H9 (cell line): ENCODE measurements around the gene IQCM. TPM values are rescaled to one million over a fixed set of nuclear protein-coding genes. Genes with fewer than 3 reads are reported as not detected.

Experiments
- DNase-seq: peaks from one replicate; pipeline ENCODE4 v3.0.0-alpha.2; 2017
- H2AFZ ChIP-seq: one replicate; pipeline ENCODE4 v1.6.1; 2013; ENCODE audit warnings: mild to moderate bottlenecking, low read length, control low read depth, moderate library complexity
- H2AK5ac ChIP-seq: 2 replicates; pipeline ENCODE4 v1.6.1; 2013; ENCODE audit warnings: low read length, control low read depth, mixed read lengths; ENCODE audit not compliant: insufficient read length
- H2BK120ac ChIP-seq: one replicate; pipeline ENCODE4 v1.6.1; 2013; ENCODE audit warnings: low read depth, mild to moderate bottlenecking, low read length, control low read depth, inconsistent platforms; ENCODE audit not compliant: poor library complexity, severe bottlenecking
- H2BK12ac ChIP-seq: 2 replicates; pipeline ENCODE4 v1.6.1; 2013; ENCODE audit warnings: low read length, control low read depth, mixed read lengths, low read depth; ENCODE audit not compliant: insufficient read length
- H2BK15ac ChIP-seq: 2 replicates; pipeline ENCODE4 v1.6.1; 2013; ENCODE audit warnings: low read depth, low read length, control low read depth
- H2BK20ac ChIP-seq: one replicate; pipeline ENCODE4 v1.6.1; 2013; ENCODE audit warnings: low read depth, mild to moderate bottlenecking, low read length, control low read depth, inconsistent platforms; ENCODE audit not compliant: poor library complexity, severe bottlenecking
- H2BK5ac ChIP-seq: 2 replicates; pipeline ENCODE4 v1.6.1; 2013; ENCODE audit warnings: low read length, control low read depth, mixed read lengths; ENCODE audit not compliant: insufficient read length
- H3K14ac ChIP-seq: 2 replicates; pipeline ENCODE4 v1.6.1; 2013; ENCODE audit warnings: low read length, control low read depth; ENCODE audit not compliant: insufficient read depth
- H3K18ac ChIP-seq: 2 replicates; pipeline ENCODE4 v1.6.1; 2013; ENCODE audit warnings: low read depth, mild to moderate bottlenecking, mixed read lengths, low read length, control low read depth; ENCODE audit not compliant: insufficient read length
- H3K23ac ChIP-seq: 2 replicates; pipeline ENCODE4 v1.6.1; 2013; ENCODE audit warnings: low read length, control low read depth, mixed read lengths, low read depth; ENCODE audit not compliant: insufficient read length
- H3K23me2 ChIP-seq: 2 replicates; pipeline ENCODE4 v1.6.1; 2013; ENCODE audit warnings: low read depth, mild to moderate bottlenecking, mixed read lengths, low read length, control low read depth; ENCODE audit not compliant: insufficient read length, poor library complexity, severe bottlenecking
- H3K27ac ChIP-seq: 2 replicates; pipeline ENCODE4 v1.5.1; 2013; ENCODE audit warnings: low read length, control low read depth, mixed read lengths, low read depth; ENCODE audit not compliant: insufficient read length
- H3K27me3 ChIP-seq: 2 replicates; pipeline ENCODE4 v1.6.1; 2013; ENCODE audit warnings: low read length, control low read depth, inconsistent platforms; ENCODE audit not compliant: insufficient read depth
- H3K4ac ChIP-seq: 2 replicates; pipeline ENCODE4 v1.6.1; 2013; ENCODE audit warnings: low read depth, mild to moderate bottlenecking, control low read depth, inconsistent platforms, low read length, moderate library complexity
- H3K4me1 ChIP-seq: 2 replicates; pipeline ENCODE4 v1.6.1; 2013; ENCODE audit warnings: low read length, control low read depth, inconsistent platforms; ENCODE audit not compliant: insufficient read depth
- H3K4me2 ChIP-seq: 2 replicates; pipeline ENCODE4 v1.6.1; 2013; ENCODE audit warnings: low read length, control low read depth, mixed read lengths; ENCODE audit not compliant: insufficient read length, insufficient read depth
- H3K56ac ChIP-seq: 2 replicates; pipeline ENCODE4 v1.6.1; 2013; ENCODE audit warnings: low read depth, mild to moderate bottlenecking, mixed read lengths, low read length, control low read depth; ENCODE audit not compliant: insufficient read length
- H3K79me1 ChIP-seq: 2 replicates; pipeline ENCODE4 v1.6.1; 2013; ENCODE audit warnings: low read depth, mild to moderate bottlenecking, moderate library complexity, low read length, control low read depth, inconsistent platforms; ENCODE audit not compliant: insufficient read depth, poor library complexity, severe bottlenecking
- H3K79me2 ChIP-seq: 2 replicates; pipeline ENCODE4 v1.6.1; 2013; ENCODE audit warnings: low read length, control low read depth, inconsistent platforms; ENCODE audit not compliant: insufficient read depth
- H3K9ac ChIP-seq: 2 replicates; pipeline ENCODE4 v1.6.1; 2013; ENCODE audit warnings: low read length, control low read depth, mixed read lengths; ENCODE audit not compliant: insufficient read length; ENCODE audit errors: extremely low read depth
- H3K9me3 ChIP-seq: one replicate; pipeline ENCODE4 v1.6.1; 2013; ENCODE audit warnings: low read depth, low read length, inconsistent platforms; ENCODE audit not compliant: control insufficient read depth
- H3T11ph ChIP-seq: one replicate; pipeline ENCODE4 v1.6.1; 2013; ENCODE audit warnings: mild to moderate bottlenecking, low read length, control low read depth, inconsistent platforms
- H4K20me1 ChIP-seq: one replicate; pipeline ENCODE4 v1.6.1; 2013; ENCODE audit not compliant: control insufficient read depth, insufficient read length, insufficient read depth
- H4K5ac ChIP-seq: 2 replicates; pipeline ENCODE4 v1.6.1; 2013; ENCODE audit warnings: low read depth, mild to moderate bottlenecking, mixed read lengths, low read length, control low read depth; ENCODE audit not compliant: insufficient read length
- H4K8ac ChIP-seq: replicated peaks from 2 replicates; pipeline ENCODE4 v1.6.1; 2013; ENCODE audit warnings: low read length, control low read depth, mixed read lengths, low read depth; ENCODE audit not compliant: insufficient read length
- H4K91ac ChIP-seq: 2 replicates; pipeline ENCODE4 v1.6.1; 2013; ENCODE audit warnings: low read depth, mild to moderate bottlenecking, moderate library complexity, mixed read lengths, low read length, control low read depth; ENCODE audit not compliant: insufficient read length
- H3K27ac Mint-ChIP-seq, 3 experiments: 2 replicates in 2 of 3; 3 replicates in 1 of 3; pipeline ENCODE4 v1.8.0; 2020 to 2021; ENCODE audit warnings: mixed read lengths in 3 of 3, mild to moderate bottlenecking in 1 of 3, moderate library complexity in 1 of 3
- H3K27me3 Mint-ChIP-seq: 2 replicates; pipeline ENCODE4 v1.8.0; 2021; ENCODE audit warnings: low read depth, mild to moderate bottlenecking, moderate library complexity, mixed read lengths
- H3K36me3 Mint-ChIP-seq, 3 experiments: 2 replicates in 2 of 3; 3 replicates in 1 of 3; pipeline ENCODE4 v1.8.0; 2020 to 2021; ENCODE audit warnings: low read depth in 3 of 3, mixed read lengths in 3 of 3; ENCODE audit not compliant: insufficient read depth in 1 of 3
- H3K4me1 Mint-ChIP-seq, 2 experiments: 2 replicates each; pipeline ENCODE4 v1.8.0; 2020; ENCODE audit warnings: mixed read lengths in 2 of 2
- H3K4me3 Mint-ChIP-seq, 2 experiments: 2 replicates in 1 of 2; 3 replicates in 1 of 2; pipeline ENCODE4 v1.8.0; 2020 to 2021; ENCODE audit warnings: mild to moderate bottlenecking in 2 of 2, mixed read lengths in 2 of 2, moderate library complexity in 1 of 2
- H3K9me3 Mint-ChIP-seq, 2 experiments: 2 replicates in 1 of 2; 3 replicates in 1 of 2; pipeline ENCODE4 v1.8.0; 2020; ENCODE audit warnings: mild to moderate bottlenecking in 2 of 2, mixed read lengths in 2 of 2, moderate library complexity in 1 of 2
- WGBS: extraction: QIAGEN DNeasy Blood & Tissue Kit; methylation state at CpG from one replicate; pipeline ENCODE4 v1.1.7; 2013; ENCODE audit warnings: missing lambda C conversion rate, low lambda C conversion rate, mixed read lengths; ENCODE audit not compliant: insufficient read length; ENCODE audit errors: extremely low coverage; 5-methylcytosine and 5-hydroxymethylcytosine counted together
- total RNA-seq: library from RNA; stranded (reverse); gene quantifications from 2 replicates; pipeline ENCODE4 v1.2.1, GENCODE V29; 2021
- TF ChIP-seq, protein P1 (sequence below): fragments of 200-600 bp; sonication (generic); conservative IDR thresholded peaks from 3 replicates; pipeline ENCODE4 v1.8.0; 2021; ENCODE audit warnings: antibody characterized with exemption, mild to moderate bottlenecking

The IQCM gene
- total RNA-seq, 1 experiment from 2014 or later, result 0.15 TPM

DNA sequence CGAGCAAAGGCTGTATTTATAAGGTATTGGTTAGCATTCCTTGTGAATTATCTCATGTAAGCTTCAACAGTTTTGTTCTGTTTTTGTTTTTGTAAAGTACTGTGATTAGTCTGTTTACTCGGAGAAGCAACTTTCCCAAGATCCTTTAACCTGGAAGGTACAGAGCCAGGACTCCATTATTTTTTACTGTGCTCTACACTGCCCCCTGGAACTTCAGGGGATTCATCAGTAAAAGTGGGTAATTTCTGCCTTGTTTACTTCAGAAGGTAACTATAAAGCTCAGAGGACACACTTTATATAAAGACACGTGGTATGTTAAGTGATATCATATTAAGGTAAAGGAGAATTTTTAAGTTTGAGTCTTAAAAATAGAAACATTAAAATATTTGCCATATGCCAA lies 124.9 kb downstream of the IQCM start:
- Histone ChIP-seq H2BK20ac (no peak overlapping the region), H2BK120ac (no peak overlapping the region), H3K79me2 (no peaks in the 10 kb centered on the region), H3K9me3 (no peaks in the 10 kb centered on the region), H3K4me1 (no peaks in the 10 kb centered on the region), H3K18ac (no peak overlapping the region), H2AFZ (no peak overlapping the region), H3T11ph (no peak overlapping the region), H4K20me1 (no peaks in the 10 kb centered on the region), H3K14ac (no peak overlapping the region), H2AK5ac (no peak overlapping the region), H2BK12ac (no peak overlapping the region), H3K9ac (no peak overlapping the region), H4K5ac (no peak overlapping the region), H3K79me1 (no peaks in the 10 kb centered on the region), H2BK15ac (no peak overlapping the region), H3K23ac (no peak overlapping the region), H4K8ac (no peak overlapping the region), H3K23me2 (no peaks in the 10 kb centered on the region), H3K4ac (no peak overlapping the region), H2BK5ac (no peak overlapping the region), H3K27ac (no peak overlapping the region), H4K91ac (no peak overlapping the region), H3K56ac (no peak overlapping the region), H3K27me3 (no peaks in the 10 kb centered on the region), H3K4me2 (no peak overlapping the region)
- Mint-ChIP-seq H3K36me3 (no peaks in the 10 kb centered on the region; a peak in 1 of 7 replicates), H3K27ac (no peak overlapping the region), H3K27me3 (no peaks in the 10 kb centered on the region), H3K4me3 (no peak overlapping the region), H3K4me1 (no peaks in the 10 kb centered on the region), H3K9me3 (peaks cover 0 to 4% of the 10 kb centered on the region in 2 experiments; a peak in 1 of 5 replicates)
- no peak for DNase-seq
- no CpG with 5 or more reads among the region's 3 CpGs for WGBS
- TF ChIP-seq, protein P1, sequence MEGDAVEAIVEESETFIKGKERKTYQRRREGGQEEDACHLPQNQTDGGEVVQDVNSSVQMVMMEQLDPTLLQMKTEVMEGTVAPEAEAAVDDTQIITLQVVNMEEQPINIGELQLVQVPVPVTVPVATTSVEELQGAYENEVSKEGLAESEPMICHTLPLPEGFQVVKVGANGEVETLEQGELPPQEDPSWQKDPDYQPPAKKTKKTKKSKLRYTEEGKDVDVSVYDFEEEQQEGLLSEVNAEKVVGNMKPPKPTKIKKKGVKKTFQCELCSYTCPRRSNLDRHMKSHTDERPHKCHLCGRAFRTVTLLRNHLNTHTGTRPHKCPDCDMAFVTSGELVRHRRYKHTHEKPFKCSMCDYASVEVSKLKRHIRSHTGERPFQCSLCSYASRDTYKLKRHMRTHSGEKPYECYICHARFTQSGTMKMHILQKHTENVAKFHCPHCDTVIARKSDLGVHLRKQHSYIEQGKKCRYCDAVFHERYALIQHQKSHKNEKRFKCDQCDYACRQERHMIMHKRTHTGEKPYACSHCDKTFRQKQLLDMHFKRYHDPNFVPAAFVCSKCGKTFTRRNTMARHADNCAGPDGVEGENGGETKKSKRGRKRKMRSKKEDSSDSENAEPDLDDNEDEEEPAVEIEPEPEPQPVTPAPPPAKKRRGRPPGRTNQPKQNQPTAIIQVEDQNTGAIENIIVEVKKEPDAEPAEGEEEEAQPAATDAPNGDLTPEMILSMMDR, result peak; percentile 65
